A673 (cell line): ENCODE results near the gene OR10P1. TPM values are rescaled to one million over a fixed set of nuclear protein-coding genes. Genes with fewer than 3 reads are reported as not detected.

Experiments
- BruUV-seq: library from RNA; stranded (reverse); fragments of 400-500 nt; replicated peaks from 2 replicates; lab custom pipeline; 2021; lab: Mats Ljungman, UMichigan
- CTCF ChIA-PET: fragments of 300-600 bp; sonication (Branson Sonifier 250); formaldehyde crosslinking; loops from one replicate; lab custom pipeline; 2022; ENCODE audit warnings: antibody characterized with exemption; lab: Charles Lee
- POLR2A ChIA-PET: fragments of 300-600 bp; sonication (Branson Sonifier 250); formaldehyde crosslinking; loops from one replicate; lab custom pipeline; 2022; ENCODE audit warnings: antibody characterized with exemption; ENCODE audit not compliant: low non-redundant PET; lab: Charles Lee
- DNase-seq: peaks from one replicate; pipeline ENCODE4 v3.0.0-alpha.2; 2015; ENCODE audit warnings: low spot score
- H3K27ac ChIP-seq: fragments of 200-600 bp; sonication (generic); 2 replicates; pipeline ENCODE4 v1.5.1; 2016; ENCODE audit warnings: mixed run types, low read depth, mild to moderate bottlenecking, mixed read lengths, antibody characterized with exemption, low read length; ENCODE audit not compliant: poor library complexity, severe bottlenecking
- H3K27me3 ChIP-seq: fragments of 200-600 bp; sonication (generic); replicated peaks from 2 replicates; pipeline ENCODE4 v1.6.1; 2017; ENCODE audit warnings: mixed run types, low read depth, mild to moderate bottlenecking, mixed read lengths, antibody characterized with exemption, low read length; ENCODE audit not compliant: insufficient read depth, poor library complexity
- H3K36me3 ChIP-seq: fragments of 200-600 bp; sonication (generic); 2 replicates; pipeline ENCODE4 v1.6.1; 2016; ENCODE audit warnings: mixed run types, mild to moderate bottlenecking, mixed read lengths, antibody characterized with exemption, low read length; ENCODE audit not compliant: insufficient read depth, poor library complexity, severe bottlenecking
- H3K4me1 ChIP-seq: fragments of 200-600 bp; sonication (generic); 2 replicates; pipeline ENCODE4 v1.6.1; 2017; ENCODE audit warnings: mixed run types, mild to moderate bottlenecking, mixed read lengths, antibody characterized with exemption, low read length; ENCODE audit not compliant: insufficient read depth, poor library complexity, severe bottlenecking
- H3K4me3 ChIP-seq: fragments of 200-600 bp; sonication (generic); 2 replicates; pipeline ENCODE4 v1.5.1; 2016; ENCODE audit warnings: low read depth, mixed run types, mild to moderate bottlenecking, mixed read lengths, low read length; ENCODE audit not compliant: poor library complexity, severe bottlenecking
- H3K9me3 ChIP-seq: fragments of 200-600 bp; sonication (generic); 2 replicates; pipeline ENCODE4 v1.6.1; 2016; ENCODE audit warnings: mixed run types, low read depth, mild to moderate bottlenecking, mixed read lengths, antibody characterized with exemption, low read length; ENCODE audit not compliant: poor library complexity, severe bottlenecking
- EZH2 ChIP-seq: fragments of 200-600 bp; sonication (generic); IDR thresholded peaks from 2 replicates; pipeline ENCODE4 v1.6.1; 2017; ENCODE audit warnings: borderline replicate concordance, low read depth, mild to moderate bottlenecking, mixed read lengths, antibody characterized with exemption, low read length; ENCODE audit not compliant: poor library complexity, severe bottlenecking
- intact Hi-C: fragments of 100-400 bp; cut with micrococcal nuclease; formaldehyde crosslinking; loops from one replicate; pipeline ENCODE4 v1.10.0; 2022; ENCODE audit not compliant: unreplicated experiment
- total RNA-seq: library from RNA; stranded (reverse); gene quantifications from 2 replicates; pipeline ENCODE4 v1.2.3, GENCODE V29; 2021
- TF ChIP-seq, protein P1 (sequence below): fragments of 300-800, 200-600 bp; sonication (generic); conservative IDR thresholded peaks from 2 replicates; pipeline ENCODE4 v1.5.1; 2017; ENCODE audit warnings: low read depth, mild to moderate bottlenecking, antibody characterized with exemption, low read length, moderate library complexity, mixed read lengths

The OR10P1 gene
- total RNA-seq, 1 experiment from 2014 or later = not detected

DNA sequence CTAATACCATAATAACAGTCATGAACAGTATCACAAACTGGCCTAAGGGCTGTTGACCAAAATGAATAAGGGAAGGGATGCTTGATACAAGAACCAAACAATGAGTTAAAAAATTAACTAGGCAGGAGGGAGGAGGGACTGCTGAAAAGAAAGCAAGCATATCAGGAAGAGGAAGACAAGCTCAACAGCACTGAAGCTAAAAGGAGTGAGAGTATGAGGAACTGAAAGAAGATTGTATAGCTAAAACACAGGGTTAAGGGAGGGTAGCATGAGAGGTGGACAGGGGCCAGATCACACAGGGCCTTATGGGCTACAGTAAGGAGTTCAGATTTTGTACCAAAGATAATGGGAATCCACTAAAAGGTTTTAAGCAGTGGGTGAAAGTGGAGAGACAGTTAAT is 36.9 kb downstream of the OR10P1 start:
- Histone ChIP-seq H3K27ac (no peak overlapping the region), H3K27me3 (no peaks in the 10 kb centered on the region), H3K9me3 (no peaks in the 10 kb centered on the region), H3K36me3 (no peaks in the 10 kb centered on the region), H3K4me3 (no peak overlapping the region), H3K4me1 (no peaks in the 10 kb centered on the region)
- POLR2A ChIA-PET = interaction anchor here (0.6 kb wide), 1 partner anchor 196 kb away, joined by 3 read pairs; no protein-coding TSS in a partner anchor
- TF ChIP-seq EZH2 = no peak
- TF ChIP-seq, protein P1, sequence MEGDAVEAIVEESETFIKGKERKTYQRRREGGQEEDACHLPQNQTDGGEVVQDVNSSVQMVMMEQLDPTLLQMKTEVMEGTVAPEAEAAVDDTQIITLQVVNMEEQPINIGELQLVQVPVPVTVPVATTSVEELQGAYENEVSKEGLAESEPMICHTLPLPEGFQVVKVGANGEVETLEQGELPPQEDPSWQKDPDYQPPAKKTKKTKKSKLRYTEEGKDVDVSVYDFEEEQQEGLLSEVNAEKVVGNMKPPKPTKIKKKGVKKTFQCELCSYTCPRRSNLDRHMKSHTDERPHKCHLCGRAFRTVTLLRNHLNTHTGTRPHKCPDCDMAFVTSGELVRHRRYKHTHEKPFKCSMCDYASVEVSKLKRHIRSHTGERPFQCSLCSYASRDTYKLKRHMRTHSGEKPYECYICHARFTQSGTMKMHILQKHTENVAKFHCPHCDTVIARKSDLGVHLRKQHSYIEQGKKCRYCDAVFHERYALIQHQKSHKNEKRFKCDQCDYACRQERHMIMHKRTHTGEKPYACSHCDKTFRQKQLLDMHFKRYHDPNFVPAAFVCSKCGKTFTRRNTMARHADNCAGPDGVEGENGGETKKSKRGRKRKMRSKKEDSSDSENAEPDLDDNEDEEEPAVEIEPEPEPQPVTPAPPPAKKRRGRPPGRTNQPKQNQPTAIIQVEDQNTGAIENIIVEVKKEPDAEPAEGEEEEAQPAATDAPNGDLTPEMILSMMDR = no peak
- CTCF ChIA-PET = no interaction called here
- intact Hi-C loops = no loop called here
- BruUV-seq = no TSS peak
- DNase-seq = no peak

DNA sequence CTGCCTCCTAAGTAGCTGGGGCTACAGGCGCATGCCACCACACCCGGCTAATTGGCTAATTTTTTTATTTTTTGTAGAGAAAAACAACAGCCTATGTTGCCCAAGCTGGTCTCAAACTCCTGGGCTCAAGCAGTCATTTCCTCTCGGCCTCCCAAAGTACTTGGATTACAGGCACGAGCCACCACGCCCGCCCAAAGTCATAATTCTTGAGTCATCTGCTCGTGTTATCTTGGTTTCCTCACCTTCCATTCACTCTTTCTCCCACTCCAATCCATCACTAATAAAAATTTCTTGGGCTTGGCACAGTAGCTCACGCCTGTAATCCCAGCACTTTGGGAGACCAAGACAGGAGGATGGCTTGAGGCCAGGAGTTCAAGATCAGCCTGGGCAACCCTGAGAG is 39.0 kb downstream of the OR10P1 start:
- Histone ChIP-seq H3K36me3 (no peaks in the 10 kb centered on the region), H3K4me3 (no peak overlapping the region), H3K27me3 (no peaks in the 10 kb centered on the region), H3K9me3 (no peaks in the 10 kb centered on the region), H3K4me1 (no peaks in the 10 kb centered on the region), H3K27ac (no peak overlapping the region)
- DNase-seq = no peak
- POLR2A ChIA-PET = no interaction called here
- BruUV-seq = no TSS peak
- CTCF ChIA-PET = no interaction called here
- TF ChIP-seq EZH2 = no peak
- intact Hi-C loops = no loop called here

DNA sequence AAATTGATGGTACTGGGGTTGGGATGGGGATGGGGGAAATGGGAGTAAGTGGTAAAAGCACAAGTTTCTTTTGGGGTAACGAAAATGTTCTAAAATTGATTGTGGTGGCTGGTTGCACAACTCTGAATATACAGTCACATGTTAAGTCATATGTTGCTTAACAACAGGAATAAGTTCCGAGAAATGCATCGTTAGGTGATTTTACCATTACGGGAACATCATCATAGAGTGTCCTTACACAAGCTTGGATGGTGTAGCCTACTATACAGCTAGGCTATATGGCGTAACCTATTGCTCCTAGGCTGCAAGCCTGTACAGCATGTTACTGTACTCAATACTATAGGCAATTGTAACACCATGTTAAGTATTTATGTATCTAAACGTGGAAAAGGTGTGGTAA is 40.0 kb downstream of the OR10P1 start:
- POLR2A ChIA-PET = no interaction called here
- no peaks in the 10 kb centered on the region for H3K36me3 ChIP-seq
- H3K27me3 ChIP-seq = no peaks in the 10 kb centered on the region
- BruUV-seq = no TSS peak
- intact Hi-C loops = no loop called here
- no peak overlapping the region for H3K27ac ChIP-seq
- H3K4me3 ChIP-seq = no peak overlapping the region
- TF ChIP-seq EZH2 = no peak
- TF ChIP-seq, protein P1 = no peak
- no peak for DNase-seq
- CTCF ChIA-PET = no interaction called here
- no peaks in the 10 kb centered on the region for H3K9me3 ChIP-seq
- H3K4me1 ChIP-seq = peaks cover 7% of the 10 kb centered on the region

DNA sequence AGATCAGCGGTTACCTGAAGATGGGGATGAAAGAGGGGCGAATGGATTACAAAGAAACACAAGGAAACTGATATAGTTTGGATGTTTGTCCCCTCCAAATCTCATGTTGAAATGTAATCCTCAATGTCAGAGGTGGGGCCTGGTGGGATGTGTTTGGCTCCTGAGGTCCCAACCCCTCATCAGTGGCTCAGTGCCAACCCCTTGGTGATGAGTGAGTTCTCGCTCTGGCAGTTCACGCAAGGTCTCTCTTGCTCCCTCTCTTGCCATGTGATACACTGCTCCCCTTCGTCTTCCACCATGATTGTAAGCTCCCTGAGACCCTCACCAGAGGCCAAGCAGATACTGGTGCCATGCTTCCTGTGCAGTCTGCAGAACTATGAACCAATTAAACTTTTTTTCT is 43.0 kb downstream of the OR10P1 start:
- no peak overlapping the region for H3K4me3 ChIP-seq
- ChIA-PET POLR2A (no interaction called here), CTCF (interaction anchor here (0.5 kb wide), 1 partner anchor 55 kb away, joined by 5 read pairs; no protein-coding TSS in a partner anchor)
- intact Hi-C loops = no loop called here
- DNase-seq = no peak
- no peaks in the 10 kb centered on the region for H3K9me3 ChIP-seq
- H3K4me1 ChIP-seq = peaks cover 12% of the 10 kb centered on the region
- BruUV-seq = no TSS peak
- TF ChIP-seq, protein P1 = no peak
- no peak for TF ChIP-seq EZH2
- H3K27me3 ChIP-seq = no peaks in the 10 kb centered on the region
- H3K36me3 ChIP-seq = no peaks in the 10 kb centered on the region
- no peak overlapping the region for H3K27ac ChIP-seq
